ENCODE measurements around the gene POU3F1.

POU3F1 gene

DNA sequence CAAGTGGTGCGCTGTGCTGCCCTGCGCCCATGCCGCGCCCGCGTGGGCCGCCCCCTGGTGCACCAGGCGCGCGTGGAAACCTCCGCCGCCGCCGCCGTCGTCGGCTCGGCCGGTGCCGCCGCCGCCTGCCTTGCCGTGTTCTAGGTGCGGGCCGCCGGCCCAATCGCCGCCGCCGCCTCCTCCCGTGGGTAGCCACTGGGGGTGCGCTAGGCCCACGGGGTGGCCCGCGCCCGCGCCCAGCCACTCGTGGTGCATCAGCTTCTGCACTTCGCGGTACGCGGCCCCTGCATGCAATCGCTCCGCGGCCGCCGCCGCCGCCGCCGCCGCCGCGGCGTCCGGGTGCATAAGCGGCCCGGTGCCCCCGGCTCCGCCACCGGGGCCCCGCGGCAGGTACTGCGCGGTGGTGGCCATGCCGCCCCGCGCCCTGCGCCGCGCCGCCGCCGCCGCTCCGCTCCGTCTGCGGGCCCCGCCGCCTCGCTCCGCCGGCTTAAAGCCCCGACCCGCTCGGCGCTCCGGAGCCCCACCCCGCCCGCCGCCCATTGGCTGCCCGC is at the start of gene POU3F1:
TSS of gene POU3F1 (minus strand) at position 461 of the 551 bp plus-strand sequence. CDS start at position 411, 50 bp downstream.
- DNase-seq (ENCODE audit: low read depth in 2 of 2, low spot score in 1 of 2), result no peak

DNA sequence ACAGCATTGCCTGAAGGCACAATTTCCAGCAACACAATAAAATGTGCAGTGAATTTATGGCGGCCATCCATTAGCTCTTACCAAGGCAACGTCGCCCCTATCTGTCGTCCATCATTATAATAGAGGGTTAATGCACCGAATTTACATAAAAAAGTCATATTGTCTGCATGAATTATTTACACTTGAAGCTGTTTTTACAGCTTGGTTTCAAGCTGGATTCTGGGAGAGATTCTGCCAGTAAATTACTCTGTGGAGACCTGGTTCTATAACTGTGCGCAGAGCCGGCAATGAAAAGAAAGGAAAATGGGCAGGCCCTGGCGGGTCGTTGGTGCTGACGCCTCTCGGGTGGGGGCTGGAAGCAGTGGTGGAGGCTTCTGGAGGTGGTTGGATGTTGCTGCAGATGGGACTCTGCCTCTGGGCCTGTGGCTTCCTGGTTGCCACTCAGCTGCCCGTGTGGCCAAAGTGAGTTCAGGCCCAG is 48.9 kb upstream of the POU3F1 start:
- no peak for DNase-seq (ENCODE audit: low read depth in 2 of 2, low spot score in 1 of 2)

DNA sequence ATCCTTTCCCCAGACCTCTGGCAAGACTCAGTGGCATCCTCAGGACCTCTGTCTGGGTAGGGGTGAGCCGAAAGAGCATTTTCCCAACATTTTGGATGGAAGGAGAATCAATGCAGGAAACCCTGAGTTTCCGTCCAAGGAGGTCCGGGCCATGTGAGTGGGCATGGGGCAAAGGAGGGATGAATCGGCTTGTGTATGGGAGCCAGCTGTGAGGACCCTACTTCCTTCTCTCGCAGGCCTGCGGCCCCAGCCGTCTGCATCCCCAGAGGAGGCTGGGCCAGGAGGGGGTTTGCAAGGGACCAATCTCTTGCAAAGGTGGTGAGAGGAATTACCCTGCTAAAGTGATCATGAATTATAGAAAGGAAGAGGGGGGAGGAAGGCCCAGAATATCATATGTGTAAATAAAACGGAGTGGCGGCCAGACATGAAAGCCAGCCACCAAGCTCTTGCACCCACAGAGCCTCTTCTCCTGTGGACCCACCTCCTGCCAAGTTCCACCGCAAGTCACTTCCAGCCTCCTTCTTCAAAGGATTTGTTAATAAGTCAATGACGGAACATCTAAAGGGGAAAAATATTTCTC is 48.2 kb upstream of the POU3F1 start:
- no peak for DNase-seq (ENCODE audit: low read depth in 2 of 2, low spot score in 1 of 2)

DNA sequence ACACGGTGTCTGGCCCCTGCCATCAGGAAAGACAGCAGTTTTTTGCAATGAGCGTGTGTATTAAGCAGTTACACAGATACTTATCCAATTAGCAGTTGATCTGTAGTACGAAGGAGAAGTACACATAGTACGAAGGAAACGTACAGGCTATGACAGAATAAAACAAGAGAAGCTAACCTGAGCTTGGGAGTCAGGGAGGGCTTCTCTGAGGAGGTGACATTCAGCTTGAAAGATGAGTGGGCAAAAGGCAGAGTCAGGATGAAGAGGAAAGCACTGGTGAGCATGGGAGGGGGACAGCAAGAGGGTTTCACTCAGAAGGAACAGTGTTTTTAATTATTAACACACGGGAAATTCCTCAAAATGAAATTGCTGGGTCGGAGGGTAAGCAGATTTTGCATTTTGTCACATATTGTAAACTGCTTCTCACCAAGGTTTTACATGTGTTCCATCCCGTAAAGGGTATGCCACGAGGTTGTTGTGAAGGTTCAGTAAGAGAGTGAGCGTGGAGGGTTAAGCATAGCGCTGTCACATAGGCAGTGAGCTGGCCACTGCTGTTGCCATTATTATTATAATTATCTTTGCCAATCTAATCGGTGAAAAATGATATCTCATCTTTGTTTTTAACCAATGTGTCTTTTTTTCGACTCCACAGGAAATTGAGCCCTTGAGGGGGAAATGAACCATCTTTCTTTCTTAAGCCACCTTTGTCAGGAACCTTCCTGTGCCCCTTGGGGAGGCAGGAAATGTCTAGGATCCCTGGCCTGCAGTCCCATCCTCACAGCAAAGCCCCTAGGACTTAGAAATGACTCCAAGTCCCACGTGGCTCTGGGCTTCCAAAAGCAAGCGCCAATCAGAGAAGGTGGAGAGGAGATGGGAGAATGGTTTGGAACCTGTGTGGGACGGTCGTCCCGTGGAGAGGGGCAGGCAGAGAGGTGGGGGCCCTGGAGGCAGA is 47.3 kb upstream of the POU3F1 start:
- no peak for DNase-seq (ENCODE audit: low read depth in 2 of 2, low spot score in 1 of 2)

DNA sequence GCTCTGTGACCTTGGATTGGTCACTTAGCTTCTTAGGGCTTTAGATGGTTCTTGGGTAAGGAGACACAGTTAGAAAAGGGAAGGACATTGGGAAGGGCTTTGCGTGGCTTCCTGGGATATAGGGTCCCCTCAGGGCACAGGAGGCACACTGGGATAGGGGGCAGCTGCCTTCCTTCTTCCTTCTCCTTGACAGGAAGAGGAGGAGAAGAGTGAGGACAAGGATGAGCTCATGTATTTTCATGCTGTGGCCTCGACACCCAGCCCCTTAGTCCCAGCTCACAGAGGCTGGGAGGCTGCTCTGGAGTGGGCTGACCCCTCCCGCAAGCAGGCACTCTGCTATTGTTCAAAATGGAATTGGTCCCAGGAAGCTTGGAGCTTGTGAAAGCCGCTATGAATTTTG is 45.7 kb upstream of the POU3F1 start:
- DNase-seq (ENCODE audit: low read depth in 2 of 2, low spot score in 1 of 2), result no peak

DNA sequence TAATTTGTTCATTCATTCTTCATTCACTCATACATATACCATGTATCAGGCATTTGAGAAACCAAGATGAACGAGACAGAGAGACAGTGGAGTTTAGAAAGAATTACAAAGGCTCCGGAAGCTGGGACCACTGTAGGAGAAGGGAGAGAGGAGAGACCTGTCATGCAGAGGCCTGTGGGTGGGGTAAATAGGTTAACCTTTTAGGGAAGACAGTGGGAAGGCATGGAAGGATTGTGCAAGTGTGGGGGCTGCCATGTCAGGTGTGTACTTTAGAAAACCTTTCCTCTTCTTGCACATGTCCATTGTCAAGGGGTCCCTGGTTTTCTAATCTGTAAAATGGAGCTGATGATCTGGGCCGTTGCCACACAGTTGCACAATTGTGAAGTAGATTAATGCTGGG is 44.2 kb upstream of the POU3F1 start:
- no peak for DNase-seq (ENCODE audit: low read depth in 2 of 2, low spot score in 1 of 2)

DNA sequence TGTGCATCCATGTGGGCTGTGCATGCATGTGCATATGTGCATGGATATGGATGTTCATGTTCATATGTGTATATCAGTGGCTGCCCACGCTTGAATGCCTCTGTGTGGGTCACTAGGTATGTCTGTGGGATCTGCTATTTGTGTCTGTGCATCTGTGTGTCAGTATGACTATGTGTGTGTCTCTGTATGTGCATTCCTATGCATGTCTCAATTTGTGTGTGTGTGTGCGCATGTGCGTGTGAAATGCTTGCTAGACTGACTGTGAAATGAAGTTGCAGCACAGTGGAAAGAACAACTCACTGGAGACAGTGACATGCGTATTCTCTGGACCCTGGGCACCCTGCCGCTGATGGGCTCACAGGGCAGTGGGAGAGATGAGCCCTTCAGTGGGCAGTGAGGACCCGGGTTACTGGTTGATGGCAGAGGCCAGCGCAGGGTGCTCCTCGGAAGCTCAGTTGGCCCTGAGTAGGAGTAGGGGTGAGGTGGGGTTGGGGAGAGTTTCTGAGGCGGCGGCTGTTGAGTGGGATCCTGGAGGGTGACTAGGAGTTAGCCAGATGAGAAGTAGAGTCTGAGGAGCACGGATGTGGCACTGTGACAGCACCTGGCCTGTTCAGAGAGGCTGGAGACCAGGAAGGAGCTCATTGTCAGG is 43.2 kb upstream of the POU3F1 start:
- no peak for DNase-seq (ENCODE audit: low read depth in 2 of 2, low spot score in 1 of 2)

DNA sequence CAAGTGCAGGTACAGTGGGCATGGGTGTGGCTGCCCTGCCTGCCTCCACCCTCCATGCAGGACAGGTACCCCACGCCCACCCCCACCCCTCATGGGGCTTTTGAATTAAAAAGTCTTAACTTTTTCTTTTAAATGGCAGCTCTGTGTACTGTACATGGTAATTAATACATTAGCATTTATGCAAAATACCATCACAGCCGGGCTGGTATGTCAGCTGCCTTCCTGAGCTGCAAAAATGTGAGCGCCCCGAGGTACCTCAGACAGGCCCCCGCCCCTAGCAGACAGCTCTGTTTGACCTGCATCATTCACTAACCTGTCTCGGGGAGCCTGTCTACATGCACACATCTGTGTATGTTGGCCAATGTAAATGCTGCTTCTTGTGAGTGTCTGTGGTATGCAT is 42.2 kb upstream of the POU3F1 start:
- DNase-seq (ENCODE audit: low read depth in 2 of 2, low spot score in 1 of 2), result no peak

DNA sequence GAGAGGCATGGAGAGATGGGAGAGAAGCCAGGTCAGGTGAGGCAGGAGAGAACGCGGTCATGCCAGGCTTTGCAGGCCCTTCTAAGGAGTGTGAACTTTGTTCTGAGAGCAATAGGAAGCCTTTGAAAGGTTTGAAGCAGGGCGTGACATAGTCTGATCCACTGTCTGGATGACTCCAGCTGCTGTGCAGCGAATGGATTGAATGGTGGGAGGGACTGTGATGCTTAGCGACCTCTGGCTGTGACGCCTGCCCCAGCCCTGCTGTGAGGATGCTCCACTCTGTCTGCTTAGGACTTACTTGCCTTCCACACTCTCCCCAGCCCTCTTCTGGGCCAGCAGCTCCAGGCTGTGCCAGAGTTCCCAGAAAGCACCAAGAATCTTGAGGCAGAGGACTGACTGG is 41.8 kb upstream of the POU3F1 start:
- DNase-seq (ENCODE audit: low read depth in 2 of 2, low spot score in 1 of 2), result no peak

DNA sequence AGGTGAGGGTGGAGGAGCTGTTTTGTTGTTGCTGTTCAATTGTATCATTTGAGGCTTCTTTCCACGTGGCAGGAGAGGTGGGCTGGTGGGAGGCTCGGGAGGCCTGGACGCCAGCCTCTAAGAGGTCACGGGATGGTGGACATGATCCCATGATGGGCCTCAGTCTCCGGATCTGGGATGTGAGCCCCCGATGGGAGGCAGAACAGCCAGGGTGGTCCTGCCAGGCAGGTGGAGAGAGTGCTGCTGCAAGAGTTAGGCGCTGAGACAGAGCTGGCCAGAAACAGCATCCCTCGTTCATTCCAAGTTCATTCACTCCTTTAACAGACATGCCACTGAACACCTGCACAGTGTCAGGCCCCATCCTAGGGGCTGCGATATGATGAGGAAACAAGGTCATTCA is 41.1 kb upstream of the POU3F1 start:
- no peak for DNase-seq (ENCODE audit: low read depth in 2 of 2, low spot score in 1 of 2)

DNA sequence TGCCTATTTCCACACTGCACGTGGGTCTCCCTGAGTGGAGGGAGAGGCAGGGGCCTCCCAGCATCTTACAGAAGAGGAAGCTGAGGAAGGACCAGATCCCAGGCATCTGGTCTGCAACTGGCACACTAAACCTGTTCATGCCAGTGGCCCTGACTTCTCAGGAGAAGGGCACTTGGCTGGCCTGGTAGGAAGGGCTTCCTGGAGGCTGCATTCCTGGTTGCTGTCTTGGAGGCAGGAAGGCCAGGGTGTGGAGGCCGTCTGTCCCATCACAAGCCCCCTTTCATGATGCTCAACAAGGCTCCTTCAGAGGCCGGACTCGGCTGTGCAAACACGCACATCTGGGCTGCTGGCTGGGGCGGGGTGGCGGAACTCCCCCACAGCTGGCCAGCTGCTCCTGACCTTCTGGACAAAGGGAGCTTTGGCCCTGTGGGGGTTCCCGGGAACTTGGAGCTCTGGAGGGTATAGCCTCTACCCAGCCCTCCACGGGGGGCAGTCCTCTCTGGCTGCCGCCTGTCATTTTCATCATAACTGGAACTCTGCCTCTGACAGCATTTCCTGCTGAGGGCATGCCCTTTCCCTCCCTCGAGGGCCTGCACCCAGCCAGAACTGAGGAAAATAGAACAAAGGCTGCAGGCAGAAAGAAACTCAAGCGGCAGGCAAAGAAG is 39.2 kb upstream of the POU3F1 start:
- DNase-seq (ENCODE audit: low read depth in 2 of 2, low spot score in 1 of 2), result no peak

DNA sequence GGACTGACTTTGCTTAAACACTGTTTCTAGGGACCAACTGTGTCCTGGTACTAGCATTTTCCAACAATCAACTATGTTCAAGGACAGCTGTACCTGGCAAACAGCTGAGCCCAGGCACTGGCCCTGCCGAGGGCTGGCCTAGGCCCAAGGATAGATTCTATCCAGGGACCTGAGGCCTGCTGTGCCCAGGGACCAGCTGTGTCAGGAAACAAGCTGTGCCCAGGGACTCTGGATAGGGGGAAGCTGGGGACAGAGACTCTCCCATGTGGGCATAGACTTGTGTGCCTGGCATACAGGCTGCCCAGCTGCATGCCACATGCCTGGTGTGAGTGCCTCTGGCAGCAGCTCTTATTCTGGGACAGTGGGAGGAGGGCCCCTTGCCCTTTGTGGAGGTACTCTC is 38.1 kb upstream of the POU3F1 start:
- DNase-seq (ENCODE audit: low read depth in 2 of 2, low spot score in 1 of 2), result no peak

DNA sequence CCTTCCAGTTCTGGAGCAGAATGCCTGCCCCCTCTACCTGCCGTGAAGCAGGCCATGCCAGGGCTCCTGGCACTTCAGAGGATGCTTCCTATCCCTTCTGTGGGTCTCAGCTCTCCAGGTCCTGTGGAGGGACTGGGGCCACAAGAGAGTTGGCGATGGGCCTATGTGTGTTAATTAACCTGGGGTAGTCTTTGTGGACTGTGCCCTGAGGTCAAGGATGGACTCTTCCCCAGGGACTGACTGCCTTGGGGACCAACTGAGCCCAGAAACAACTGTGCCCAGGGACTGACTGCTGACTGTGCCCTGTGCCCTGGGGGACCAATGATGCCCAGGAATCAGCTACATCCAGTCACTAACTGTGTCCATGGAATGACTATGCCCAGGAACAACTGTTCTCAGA is 37.5 kb upstream of the POU3F1 start:
- DNase-seq (ENCODE audit: low read depth in 2 of 2, low spot score in 1 of 2), result no peak

DNA sequence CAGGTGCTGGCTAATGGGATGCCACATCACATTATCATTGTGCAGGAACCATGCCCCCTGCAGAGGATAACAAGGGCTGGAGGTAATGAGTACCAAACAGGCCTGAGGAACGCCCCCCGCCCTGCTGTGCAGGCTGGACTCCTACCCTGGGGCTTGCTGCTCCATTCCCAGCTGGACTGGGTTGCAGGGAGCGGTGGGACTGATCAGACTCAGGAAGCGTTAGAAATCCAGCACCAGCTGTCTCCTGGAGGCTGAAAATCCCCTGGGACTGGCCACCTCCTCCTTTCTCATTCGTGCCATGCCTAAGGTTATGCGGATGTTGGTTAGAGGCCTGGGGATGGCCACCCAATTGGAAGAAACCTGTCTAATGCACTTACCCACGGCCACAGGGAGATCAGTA is 36.9 kb upstream of the POU3F1 start:
- no peak for DNase-seq (ENCODE audit: low read depth in 2 of 2, low spot score in 1 of 2)

DNA sequence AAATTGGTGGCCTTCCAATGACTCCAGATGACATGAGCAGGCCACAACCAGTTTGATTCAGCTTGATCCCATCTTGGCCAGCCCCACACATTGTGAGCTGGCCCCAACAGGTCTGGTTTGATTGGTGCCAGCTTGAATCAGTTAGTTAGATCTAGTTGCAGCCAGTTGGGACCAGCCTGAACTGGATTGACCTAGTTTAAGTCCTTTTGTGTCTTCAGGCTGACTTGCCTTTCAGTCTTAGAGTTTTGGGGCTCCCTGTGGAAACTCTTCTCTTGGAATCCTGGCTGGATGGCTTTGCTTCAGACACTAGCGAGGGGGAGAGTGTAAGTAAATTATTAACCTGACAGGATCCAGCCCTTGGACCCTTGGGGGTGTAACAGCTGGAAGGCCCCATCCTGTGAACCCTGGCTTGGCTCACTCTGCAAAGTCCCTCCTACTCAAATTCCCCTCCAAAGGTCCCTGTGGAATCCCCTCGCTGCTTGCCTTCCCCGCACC is 36.2 kb upstream of the POU3F1 start:
- DNase-seq (ENCODE audit: low read depth in 2 of 2, low spot score in 1 of 2), result no peak

DNA sequence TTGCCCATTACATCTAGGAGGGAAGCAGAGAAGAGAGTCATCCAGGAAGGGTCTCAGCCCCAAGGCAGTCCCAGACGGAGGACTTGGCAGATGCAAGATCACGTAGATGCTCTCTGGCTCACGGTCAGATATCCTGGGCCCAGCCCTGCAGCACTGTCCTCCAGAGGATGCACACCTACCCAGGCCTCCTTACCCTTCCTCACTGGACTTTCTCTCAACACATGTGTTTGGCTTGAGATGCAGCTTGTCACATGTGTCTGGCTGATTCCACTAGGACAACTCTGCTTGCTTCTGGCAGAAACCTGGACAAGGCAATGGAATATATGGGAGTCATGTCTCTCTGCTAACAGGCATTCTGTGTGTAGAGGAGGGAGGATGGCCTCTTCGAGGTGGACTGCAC is 32.4 kb upstream of the POU3F1 start:
- no peak for DNase-seq (ENCODE audit: low read depth in 2 of 2, low spot score in 1 of 2)

DNA sequence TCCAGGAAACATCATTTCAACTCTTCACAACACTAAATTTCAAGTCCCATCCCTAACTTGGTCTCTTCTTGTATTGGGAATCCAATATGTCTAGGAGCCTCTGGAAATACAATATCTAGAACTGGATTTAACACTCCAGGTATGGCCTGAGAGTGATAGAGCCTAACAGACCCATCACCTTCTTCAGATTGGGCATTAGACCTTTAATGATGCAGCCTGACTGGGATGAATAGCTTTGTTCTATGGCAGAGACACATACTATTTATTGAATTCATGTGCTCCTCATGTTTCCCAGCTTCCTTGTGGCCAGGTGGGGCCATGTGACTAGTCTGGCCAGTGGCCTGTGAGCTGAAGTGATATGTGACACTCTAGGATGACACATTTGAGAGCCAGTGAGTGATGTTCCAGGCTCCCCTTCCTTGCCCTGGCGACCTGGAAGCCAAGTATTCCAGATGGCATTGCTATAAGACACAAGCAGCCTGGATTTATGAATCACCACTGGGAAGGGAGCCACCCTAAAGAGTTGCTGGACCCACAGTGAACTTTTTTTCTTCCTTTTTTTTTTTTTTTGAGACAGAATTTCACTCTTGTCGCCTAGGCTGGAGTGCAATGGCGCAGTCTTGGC is 31.0 kb upstream of the POU3F1 start:
- no peak for DNase-seq (ENCODE audit: low read depth in 2 of 2, low spot score in 1 of 2)

DNA sequence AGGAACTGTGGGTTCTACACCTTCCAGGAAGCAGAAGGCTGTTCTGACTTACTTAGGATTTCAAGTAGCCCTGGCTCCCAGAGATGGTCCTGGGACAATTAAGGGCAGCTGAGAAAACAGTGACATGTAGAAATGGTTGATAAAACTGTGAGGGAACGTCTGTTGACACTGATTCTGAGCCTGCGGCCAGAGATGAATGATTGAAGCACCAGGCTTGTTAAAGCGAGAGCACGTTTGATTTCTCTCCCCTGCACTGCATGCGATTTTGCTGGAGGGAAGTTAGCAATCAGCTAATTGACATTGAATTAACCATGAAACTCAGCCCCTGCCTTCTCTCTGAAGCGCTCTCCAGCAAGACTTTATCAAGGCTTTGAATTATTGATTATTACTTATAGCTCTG is 29.9 kb upstream of the POU3F1 start:
- DNase-seq (ENCODE audit: low read depth in 2 of 2, low spot score in 1 of 2), result no peak

DNA sequence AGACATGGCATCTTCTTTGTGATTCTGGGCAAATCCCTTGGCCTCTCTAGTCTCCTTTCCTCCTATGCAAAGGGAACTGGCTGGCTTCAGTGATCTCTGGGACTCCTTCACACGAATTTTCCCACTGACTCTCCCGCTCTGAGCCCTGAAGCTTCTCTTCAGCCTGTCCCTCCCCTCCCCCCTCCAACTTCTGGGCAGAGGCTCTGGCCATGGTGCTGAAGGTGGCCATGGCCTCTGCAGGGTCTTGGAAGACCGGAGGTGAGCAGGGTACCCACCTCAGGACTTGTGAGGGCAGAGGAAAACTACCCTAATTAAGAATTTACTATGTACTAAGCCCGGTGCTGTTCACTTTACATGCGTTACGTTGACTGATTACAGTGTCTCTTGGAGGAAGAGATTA is 29.4 kb upstream of the POU3F1 start:
- DNase-seq (ENCODE audit: low read depth in 2 of 2, low spot score in 1 of 2), result no peak

DNA sequence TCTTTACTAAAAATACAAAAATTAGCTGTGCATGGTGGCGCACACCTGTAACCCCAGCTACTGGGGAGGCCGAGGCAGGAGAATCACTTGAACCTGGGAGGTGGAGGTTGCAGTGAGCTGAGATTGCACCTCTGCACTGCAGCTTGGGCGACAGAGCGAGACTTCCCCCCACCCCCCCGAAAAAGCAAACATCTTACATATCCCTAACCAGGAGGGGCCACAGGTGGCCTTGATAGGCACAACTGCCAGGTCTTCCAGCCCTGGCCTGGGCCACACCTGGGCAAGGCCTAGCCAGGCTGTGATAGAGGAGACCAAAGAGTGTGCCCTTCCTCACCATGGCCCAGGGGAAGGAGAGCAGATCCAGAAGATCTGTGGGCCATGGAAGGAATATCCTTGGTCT is 28.6 kb upstream of the POU3F1 start:
- DNase-seq (ENCODE audit: low read depth in 2 of 2, low spot score in 1 of 2), result no peak

DNA sequence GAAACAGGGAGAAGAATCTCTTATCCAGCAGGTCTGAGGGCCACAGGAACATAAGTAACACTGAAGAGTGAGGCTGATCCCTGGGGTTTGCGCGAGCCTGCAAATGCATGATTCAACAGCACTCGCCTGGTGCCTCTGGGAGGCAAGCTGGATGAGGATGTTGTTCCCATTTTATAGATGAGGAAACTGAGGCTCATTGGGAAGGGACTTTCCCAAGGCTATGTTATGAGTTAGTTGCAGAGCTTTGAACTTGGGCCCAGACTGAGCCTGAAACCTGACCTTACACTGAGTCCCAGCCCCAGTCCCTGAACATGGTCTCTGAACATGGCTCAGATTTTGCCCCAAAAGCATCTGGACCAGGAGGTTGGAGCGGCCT is 27.7 kb upstream of the POU3F1 start:
- DNase-seq (ENCODE audit: low read depth in 2 of 2, low spot score in 1 of 2), result no peak

Measured in stimulated activated CD8-positive, alpha-beta memory T cell treated with anti-CD3 and anti-CD28 coated beads, Interleukin-4, amount 100 ng/mL, for 1 hour (primary cell).